B cell (primary cell): ENCODE data around the gene CLEC11A. TPM values are rescaled to one million over a fixed set of nuclear protein-coding genes. Genes with fewer than 3 reads are reported as not detected.

Source experiments
- ATAC-seq: fragments of 200-7000 bp; cut with Tn5 transposase; one replicate; pipeline ENCODE4 v1.10.0; 2021; ENCODE audit warnings: low read depth, mild to moderate bottlenecking, moderate number of reproducible peaks, moderate library complexity
- CTCF ChIA-PET: fragments of 350-600 bp; sonication (Branson Sonifier 250); formaldehyde crosslinking; loops from one replicate; lab custom pipeline; 2021; ENCODE audit warnings: antibody characterized with exemption, inconsistent platforms; lab: Charles Lee
- POLR2A ChIA-PET: fragments of 350-600 bp; sonication (Branson Sonifier 250); formaldehyde crosslinking; loops from one replicate; lab custom pipeline; 2021; ENCODE audit warnings: antibody characterized with exemption; lab: Charles Lee
- DNase-seq: peaks from one replicate; pipeline ENCODE4 v3.0.0; 2013
- H2AFZ ChIP-seq: 2 replicates; pipeline ENCODE4 v1.6.1; 2012; ENCODE audit warnings: mild to moderate bottlenecking, low read depth, low read length; ENCODE audit not compliant: insufficient read depth, poor library complexity, severe bottlenecking
- H3K27ac ChIP-seq, 2 donors: 1 replicate in 1 of 2; 2 replicates in 1 of 2; pipeline ENCODE4 v1.5.1; 2012 to 2013; ENCODE audit warnings: low read length in 2 of 2, mild to moderate bottlenecking in 2 of 2, moderate library complexity in 1 of 2
- H3K27me3 ChIP-seq, 4 experiments: fragments of 200-600 bp in 1 of 4; sonication (generic) in 1 of 4; replicated peaks in 1 of 4; 1 replicate in 2 of 4; 2 replicates in 2 of 4; pipeline versions ENCODE4 v1.6.1 to v1.7.0; 2013 to 2016; ENCODE audit warnings: low read length in 3 of 4, mild to moderate bottlenecking in 2 of 4, mixed read lengths in 1 of 4, moderate library complexity in 1 of 4; ENCODE audit not compliant: insufficient read depth in 4 of 4, control insufficient read depth in 3 of 4; ENCODE audit errors: control extremely low read depth in 1 of 4
- H3K36me3 ChIP-seq, 2 experiments: replicated peaks in 1 of 2; 1 replicate in 1 of 2; 2 replicates in 1 of 2; pipeline versions ENCODE4 v1.6.1 to v1.7.1; 2013; ENCODE audit warnings: low read length in 1 of 2; ENCODE audit not compliant: insufficient read depth in 2 of 2, control insufficient read depth in 1 of 2; ENCODE audit errors: control extremely low read depth in 1 of 2, extremely low read depth in 1 of 2
- H3K4me1 ChIP-seq, 2 donors: fragments of 200-600 bp in 1 of 2; sonication (generic) in 1 of 2; 1 replicate in 1 of 2; 2 replicates in 1 of 2; pipeline versions ENCODE4 v1.5.1 to v1.6.1; 2013 to 2017; ENCODE audit warnings: low read length in 2 of 2; ENCODE audit not compliant: control insufficient read depth in 2 of 2, insufficient read depth in 2 of 2
- H3K4me2 ChIP-seq: replicated peaks from 2 replicates; pipeline ENCODE3; 2012; ENCODE audit warnings: mild to moderate bottlenecking, low read depth, low read length; ENCODE audit not compliant: poor library complexity, severe bottlenecking
- H3K4me3 ChIP-seq, 5 experiments: fragments of 200-600 bp in 1 of 5; sonication (generic) in 1 of 5; 1 replicate in 3 of 5; 2 replicates in 2 of 5; pipeline versions ENCODE4 v1.5.1 to v1.7.0; 2011 to 2016; ENCODE audit warnings: low read length in 4 of 5, mild to moderate bottlenecking in 4 of 5, low read depth in 2 of 5, control low read depth in 1 of 5, moderate library complexity in 1 of 5; ENCODE audit not compliant: insufficient read depth in 1 of 5; ENCODE audit errors: control extremely low read depth in 1 of 5, extremely low read depth in 1 of 5
- H3K79me2 ChIP-seq: fragments of 200-600 bp; sonication (generic); one replicate; pipeline ENCODE4 v1.6.0; 2016; ENCODE audit warnings: low read length; ENCODE audit not compliant: control insufficient read depth, insufficient read depth
- H3K9ac ChIP-seq: fragments of 200-600 bp; sonication (generic); 2 replicates; pipeline ENCODE4 v1.6.1; 2017; ENCODE audit warnings: mild to moderate bottlenecking, low read length, moderate library complexity
- H3K9me3 ChIP-seq, 3 donors: one replicate each; pipeline versions ENCODE4 v1.6.1 to v1.7.1; 2013; ENCODE audit warnings: low read length in 2 of 3; ENCODE audit not compliant: control insufficient read depth in 2 of 3, insufficient read depth in 1 of 3; ENCODE audit errors: control extremely low read depth in 1 of 3
- H4K20me1 ChIP-seq: 2 replicates; pipeline ENCODE4 v1.6.0; 2012; ENCODE audit warnings: mild to moderate bottlenecking, low read length; ENCODE audit not compliant: insufficient read depth, control insufficient read depth, poor library complexity, severe bottlenecking
- H3K27ac Mint-ChIP-seq: one replicate; pipeline ENCODE4 v1.8.0; 2021; ENCODE audit warnings: mixed read lengths
- H3K27me3 Mint-ChIP-seq: one replicate; pipeline ENCODE4 v1.8.0; 2021; ENCODE audit warnings: mixed read lengths
- H3K4me1 Mint-ChIP-seq: one replicate; pipeline ENCODE4 v1.8.0; 2021; ENCODE audit warnings: mixed read lengths
- H3K4me3 Mint-ChIP-seq: one replicate; pipeline ENCODE4 v1.8.0; 2021; ENCODE audit warnings: mixed read lengths
- H3K9me3 Mint-ChIP-seq: one replicate; pipeline ENCODE4 v1.8.0; 2022; ENCODE audit warnings: mixed read lengths; ENCODE audit not compliant: insufficient read depth
- CTCF ChIP-seq: fragments of 200-600 bp; IDR thresholded peaks from one replicate; pipeline ENCODE4 v1.8.0; 2022; ENCODE audit warnings: antibody characterized with exemption, mild to moderate bottlenecking
- EZH2 ChIP-seq: IDR thresholded peaks from 2 replicates; pipeline ENCODE4 v1.6.1; 2012; ENCODE audit warnings: borderline replicate concordance, low read depth, mild to moderate bottlenecking, moderate library complexity, low read length; ENCODE audit not compliant: insufficient read depth, poor library complexity, severe bottlenecking
- WGBS: methylation state at CpG from one replicate; pipeline ENCODE4 v1.1.5; 2013; ENCODE audit warnings: missing lambda C conversion rate; ENCODE audit not compliant: insufficient coverage; 5-methylcytosine and 5-hydroxymethylcytosine counted together
- intact Hi-C: fragments of 100-400 bp; cut with micrococcal nuclease; formaldehyde crosslinking; loops from one replicate; pipeline ENCODE4 v1.10.0; 2022
- polyA plus RNA-seq: library from polyadenylated mRNA; depleted of rRNA; stranded (reverse); fragments of >200 nt; gene quantifications from 2 replicates; pipeline ENCODE4 v1.2.3, GENCODE V29; 2012
- total RNA-seq, 2 donors: library from RNA; stranded (reverse); fragments of 120-200 nt in 1 of 2; gene quantifications; 1 replicate in 1 of 2; 2 replicates in 1 of 2; pipeline versions ENCODE4 v1.2.3 to v1.2.4, GENCODE V29; 2013 to 2022

CLEC11A gene
- total and polyA plus RNA-seq, 2 donors (not counting 1 experiment from before 2014, with no cell fraction given): 0.52 to 1.6 TPM

- Histone ChIP-seq H3K79me2 (no peaks in the 10 kb centered on the region), H3K36me3 (no peaks in the 10 kb centered on the region), H3K4me1 (no peaks in the 10 kb centered on the region), H3K9ac (no peak overlapping the region), H3K9me3 (peaks cover 0 to 9% (median 0%) of the 10 kb centered on the region in 3 donors), H2AFZ (no peak overlapping the region), H3K4me3 (no peak overlapping the region), H3K4me2 (no peak overlapping the region), H4K20me1 (no peaks in the 10 kb centered on the region), H3K27me3 (peaks cover 0 to 22% (median 1%) of the 10 kb centered on the region in 4 experiments), H3K27ac (no peak overlapping the region)
- H3K4me3 Mint-ChIP-seq: no peak overlapping the region
- no peaks in the 10 kb centered on the region for H3K9me3 Mint-ChIP-seq
- intact Hi-C loops: no loop called here
- H3K27ac Mint-ChIP-seq: no peak overlapping the region
- no peak for DNase-seq
- TF ChIP-seq EZH2 (no peak), CTCF (no peak)
- H3K27me3 Mint-ChIP-seq: peaks cover 56% of the 10 kb centered on the region
- WGBS: 89% methylated on average over 11 of the region's 11 CpGs
- ChIA-PET CTCF (no interaction called here), POLR2A (no interaction called here)
- H3K4me1 Mint-ChIP-seq: no peaks in the 10 kb centered on the region
- ATAC-seq: no peak
Measured at GRCh38 chr19:50711196-50711595, 12.0 kb upstream of the CLEC11A start.

GRCh38 chr19:50711805-50712204 lies 11.4 kb upstream of the CLEC11A start:
- no peaks in the 10 kb centered on the region for H3K79me2 ChIP-seq
- H3K27me3 ChIP-seq: peaks cover 0 to 23% (median 1%) of the 10 kb centered on the region in 4 experiments
- H4K20me1 ChIP-seq: no peaks in the 10 kb centered on the region
- no peak overlapping the region for H3K27ac ChIP-seq
- ATAC-seq (no peak), DNase-seq (no peak)
- H3K4me1 ChIP-seq: no peaks in the 10 kb centered on the region
- no peak overlapping the region for H3K4me3 Mint-ChIP-seq
- ChIA-PET CTCF (no interaction called here), POLR2A (no interaction called here)
- H3K4me1 Mint-ChIP-seq: no peaks in the 10 kb centered on the region
- intact Hi-C loops: no loop called here
- 77% methylated on average over 6 of the region's 9 CpGs for WGBS
- no peak overlapping the region for H3K9ac ChIP-seq
- no peak overlapping the region for H2AFZ ChIP-seq
- no peak for TF ChIP-seq EZH2
- no peak for TF ChIP-seq CTCF
- no peak overlapping the region for H3K27ac Mint-ChIP-seq
- H3K36me3 ChIP-seq: no peaks in the 10 kb centered on the region
- no peak overlapping the region for H3K4me2 ChIP-seq
- H3K9me3 Mint-ChIP-seq: no peaks in the 10 kb centered on the region
- peaks cover 56% of the 10 kb centered on the region for H3K27me3 Mint-ChIP-seq
- H3K4me3 ChIP-seq: no peak overlapping the region
- H3K9me3 ChIP-seq: peaks cover 0 to 6% (median 0%) of the 10 kb centered on the region in 3 donors
